H9 (cell line): ENCODE results near the gene NRCAM. TPM values are rescaled to one million over a fixed set of nuclear protein-coding genes. Genes with fewer than 3 reads are reported as not detected.

Experiments
- DNase-seq: peaks from one replicate; pipeline ENCODE4 v3.0.0-alpha.2; 2017
- H2AFZ ChIP-seq: one replicate; pipeline ENCODE4 v1.6.1; 2013; ENCODE audit warnings: mild to moderate bottlenecking, low read length, control low read depth, moderate library complexity
- H2AK5ac ChIP-seq: 2 replicates; pipeline ENCODE4 v1.6.1; 2013; ENCODE audit warnings: low read length, control low read depth, mixed read lengths; ENCODE audit not compliant: insufficient read length
- H2BK120ac ChIP-seq: one replicate; pipeline ENCODE4 v1.6.1; 2013; ENCODE audit warnings: low read depth, mild to moderate bottlenecking, low read length, control low read depth, inconsistent platforms; ENCODE audit not compliant: poor library complexity, severe bottlenecking
- H2BK12ac ChIP-seq: 2 replicates; pipeline ENCODE4 v1.6.1; 2013; ENCODE audit warnings: low read length, control low read depth, mixed read lengths, low read depth; ENCODE audit not compliant: insufficient read length
- H2BK15ac ChIP-seq: 2 replicates; pipeline ENCODE4 v1.6.1; 2013; ENCODE audit warnings: low read depth, low read length, control low read depth
- H2BK20ac ChIP-seq: one replicate; pipeline ENCODE4 v1.6.1; 2013; ENCODE audit warnings: low read depth, mild to moderate bottlenecking, low read length, control low read depth, inconsistent platforms; ENCODE audit not compliant: poor library complexity, severe bottlenecking
- H2BK5ac ChIP-seq: 2 replicates; pipeline ENCODE4 v1.6.1; 2013; ENCODE audit warnings: low read length, control low read depth, mixed read lengths; ENCODE audit not compliant: insufficient read length
- H3K14ac ChIP-seq: 2 replicates; pipeline ENCODE4 v1.6.1; 2013; ENCODE audit warnings: low read length, control low read depth; ENCODE audit not compliant: insufficient read depth
- H3K18ac ChIP-seq: 2 replicates; pipeline ENCODE4 v1.6.1; 2013; ENCODE audit warnings: low read depth, mild to moderate bottlenecking, mixed read lengths, low read length, control low read depth; ENCODE audit not compliant: insufficient read length
- H3K23ac ChIP-seq: 2 replicates; pipeline ENCODE4 v1.6.1; 2013; ENCODE audit warnings: low read length, control low read depth, mixed read lengths, low read depth; ENCODE audit not compliant: insufficient read length
- H3K23me2 ChIP-seq: 2 replicates; pipeline ENCODE4 v1.6.1; 2013; ENCODE audit warnings: low read depth, mild to moderate bottlenecking, mixed read lengths, low read length, control low read depth; ENCODE audit not compliant: insufficient read length, poor library complexity, severe bottlenecking
- H3K27ac ChIP-seq: 2 replicates; pipeline ENCODE4 v1.5.1; 2013; ENCODE audit warnings: low read length, control low read depth, mixed read lengths, low read depth; ENCODE audit not compliant: insufficient read length
- H3K27me3 ChIP-seq: 2 replicates; pipeline ENCODE4 v1.6.1; 2013; ENCODE audit warnings: low read length, control low read depth, inconsistent platforms; ENCODE audit not compliant: insufficient read depth
- H3K4ac ChIP-seq: 2 replicates; pipeline ENCODE4 v1.6.1; 2013; ENCODE audit warnings: low read depth, mild to moderate bottlenecking, control low read depth, inconsistent platforms, low read length, moderate library complexity
- H3K4me1 ChIP-seq: 2 replicates; pipeline ENCODE4 v1.6.1; 2013; ENCODE audit warnings: low read length, control low read depth, inconsistent platforms; ENCODE audit not compliant: insufficient read depth
- H3K4me2 ChIP-seq: 2 replicates; pipeline ENCODE4 v1.6.1; 2013; ENCODE audit warnings: low read length, control low read depth, mixed read lengths; ENCODE audit not compliant: insufficient read length, insufficient read depth
- H3K56ac ChIP-seq: 2 replicates; pipeline ENCODE4 v1.6.1; 2013; ENCODE audit warnings: low read depth, mild to moderate bottlenecking, mixed read lengths, low read length, control low read depth; ENCODE audit not compliant: insufficient read length
- H3K79me1 ChIP-seq: 2 replicates; pipeline ENCODE4 v1.6.1; 2013; ENCODE audit warnings: low read depth, mild to moderate bottlenecking, moderate library complexity, low read length, control low read depth, inconsistent platforms; ENCODE audit not compliant: insufficient read depth, poor library complexity, severe bottlenecking
- H3K79me2 ChIP-seq: 2 replicates; pipeline ENCODE4 v1.6.1; 2013; ENCODE audit warnings: low read length, control low read depth, inconsistent platforms; ENCODE audit not compliant: insufficient read depth
- H3K9ac ChIP-seq: 2 replicates; pipeline ENCODE4 v1.6.1; 2013; ENCODE audit warnings: low read length, control low read depth, mixed read lengths; ENCODE audit not compliant: insufficient read length; ENCODE audit errors: extremely low read depth
- H3K9me3 ChIP-seq: one replicate; pipeline ENCODE4 v1.6.1; 2013; ENCODE audit warnings: low read depth, low read length, inconsistent platforms; ENCODE audit not compliant: control insufficient read depth
- H3T11ph ChIP-seq: one replicate; pipeline ENCODE4 v1.6.1; 2013; ENCODE audit warnings: mild to moderate bottlenecking, low read length, control low read depth, inconsistent platforms
- H4K20me1 ChIP-seq: one replicate; pipeline ENCODE4 v1.6.1; 2013; ENCODE audit not compliant: control insufficient read depth, insufficient read length, insufficient read depth
- H4K5ac ChIP-seq: 2 replicates; pipeline ENCODE4 v1.6.1; 2013; ENCODE audit warnings: low read depth, mild to moderate bottlenecking, mixed read lengths, low read length, control low read depth; ENCODE audit not compliant: insufficient read length
- H4K8ac ChIP-seq: replicated peaks from 2 replicates; pipeline ENCODE4 v1.6.1; 2013; ENCODE audit warnings: low read length, control low read depth, mixed read lengths, low read depth; ENCODE audit not compliant: insufficient read length
- H4K91ac ChIP-seq: 2 replicates; pipeline ENCODE4 v1.6.1; 2013; ENCODE audit warnings: low read depth, mild to moderate bottlenecking, moderate library complexity, mixed read lengths, low read length, control low read depth; ENCODE audit not compliant: insufficient read length
- H3K27ac Mint-ChIP-seq, 3 experiments: 2 replicates in 2 of 3; 3 replicates in 1 of 3; pipeline ENCODE4 v1.8.0; 2020 to 2021; ENCODE audit warnings: mixed read lengths in 3 of 3, mild to moderate bottlenecking in 1 of 3, moderate library complexity in 1 of 3
- H3K27me3 Mint-ChIP-seq: 2 replicates; pipeline ENCODE4 v1.8.0; 2021; ENCODE audit warnings: low read depth, mild to moderate bottlenecking, moderate library complexity, mixed read lengths
- H3K36me3 Mint-ChIP-seq, 3 experiments: 2 replicates in 2 of 3; 3 replicates in 1 of 3; pipeline ENCODE4 v1.8.0; 2020 to 2021; ENCODE audit warnings: low read depth in 3 of 3, mixed read lengths in 3 of 3; ENCODE audit not compliant: insufficient read depth in 1 of 3
- H3K4me1 Mint-ChIP-seq, 2 experiments: 2 replicates each; pipeline ENCODE4 v1.8.0; 2020; ENCODE audit warnings: mixed read lengths in 2 of 2
- H3K4me3 Mint-ChIP-seq, 2 experiments: 2 replicates in 1 of 2; 3 replicates in 1 of 2; pipeline ENCODE4 v1.8.0; 2020 to 2021; ENCODE audit warnings: mild to moderate bottlenecking in 2 of 2, mixed read lengths in 2 of 2, moderate library complexity in 1 of 2
- H3K9me3 Mint-ChIP-seq, 2 experiments: 2 replicates in 1 of 2; 3 replicates in 1 of 2; pipeline ENCODE4 v1.8.0; 2020; ENCODE audit warnings: mild to moderate bottlenecking in 2 of 2, mixed read lengths in 2 of 2, moderate library complexity in 1 of 2
- CTCF ChIP-seq: fragments of 200-600 bp; sonication (generic); conservative IDR thresholded peaks from 3 replicates; pipeline ENCODE4 v1.8.0; 2021; ENCODE audit warnings: antibody characterized with exemption, mild to moderate bottlenecking
- WGBS: extraction: QIAGEN DNeasy Blood & Tissue Kit; methylation state at CpG from one replicate; pipeline ENCODE4 v1.1.7; 2013; ENCODE audit warnings: missing lambda C conversion rate, low lambda C conversion rate, mixed read lengths; ENCODE audit not compliant: insufficient read length; ENCODE audit errors: extremely low coverage; 5-methylcytosine and 5-hydroxymethylcytosine counted together
- total RNA-seq: library from RNA; stranded (reverse); gene quantifications from 2 replicates; pipeline ENCODE4 v1.2.1, GENCODE V29; 2021

NRCAM gene
- total RNA-seq, 1 experiment from 2014 or later = 2.3 TPM

GRCh38 chr7:108413782-108414492 is 42.3 kb downstream of the NRCAM start:
- Histone ChIP-seq H4K91ac (no peak overlapping the region), H3K9ac (no peak overlapping the region), H2BK12ac (no peak overlapping the region), H3K4ac (no peak overlapping the region), H3K9me3 (no peaks in the 10 kb centered on the region), H3K14ac (no peak overlapping the region), H3K27ac (no peak overlapping the region), H2BK15ac (no peak overlapping the region), H3K23me2 (no peaks in the 10 kb centered on the region), H2BK20ac (no peak overlapping the region), H4K5ac (no peak overlapping the region), H3K4me1 (peaks cover 6% of the 10 kb centered on the region; the same call in 1 of the 2 replicates), H3K23ac (no peak overlapping the region), H2BK5ac (no peak overlapping the region), H2AK5ac (no peak overlapping the region), H3K79me1 (no peaks in the 10 kb centered on the region), H2AFZ (no peak overlapping the region), H3K27me3 (no peaks in the 10 kb centered on the region), H3K18ac (no peak overlapping the region), H4K20me1 (no peaks in the 10 kb centered on the region), H3T11ph (no peak overlapping the region), H3K4me2 (no peak overlapping the region), H3K79me2 (no peaks in the 10 kb centered on the region), H3K56ac (no peak overlapping the region), H2BK120ac (no peak overlapping the region), H4K8ac (no peak overlapping the region)
- no CpG with 5 or more reads among the region's 3 CpGs for WGBS
- peak; percentile 32 for DNase-seq
- H3K36me3 Mint-ChIP-seq = no peaks in the 10 kb centered on the region
- H3K4me3 Mint-ChIP-seq = no peak overlapping the region
- no peaks in the 10 kb centered on the region for H3K9me3 Mint-ChIP-seq
- H3K27me3 Mint-ChIP-seq = no peaks in the 10 kb centered on the region
- no peak for TF ChIP-seq CTCF
- H3K4me1 Mint-ChIP-seq = peaks cover 12 to 14% of the 10 kb centered on the region in 2 experiments
- H3K27ac Mint-ChIP-seq = peak overlapping the region in 2 of 3 experiments; percentile 31 to 54; a peak in 3 of 7 replicates
